Measurements from ENCODE around the gene NR4A3.
"Not testable (repeated sequence)": the region's sequence is repeated elsewhere in the genome, so short reads cannot be mapped to it uniquely, and the experiment has no call there.

NR4A3 gene

DNA sequence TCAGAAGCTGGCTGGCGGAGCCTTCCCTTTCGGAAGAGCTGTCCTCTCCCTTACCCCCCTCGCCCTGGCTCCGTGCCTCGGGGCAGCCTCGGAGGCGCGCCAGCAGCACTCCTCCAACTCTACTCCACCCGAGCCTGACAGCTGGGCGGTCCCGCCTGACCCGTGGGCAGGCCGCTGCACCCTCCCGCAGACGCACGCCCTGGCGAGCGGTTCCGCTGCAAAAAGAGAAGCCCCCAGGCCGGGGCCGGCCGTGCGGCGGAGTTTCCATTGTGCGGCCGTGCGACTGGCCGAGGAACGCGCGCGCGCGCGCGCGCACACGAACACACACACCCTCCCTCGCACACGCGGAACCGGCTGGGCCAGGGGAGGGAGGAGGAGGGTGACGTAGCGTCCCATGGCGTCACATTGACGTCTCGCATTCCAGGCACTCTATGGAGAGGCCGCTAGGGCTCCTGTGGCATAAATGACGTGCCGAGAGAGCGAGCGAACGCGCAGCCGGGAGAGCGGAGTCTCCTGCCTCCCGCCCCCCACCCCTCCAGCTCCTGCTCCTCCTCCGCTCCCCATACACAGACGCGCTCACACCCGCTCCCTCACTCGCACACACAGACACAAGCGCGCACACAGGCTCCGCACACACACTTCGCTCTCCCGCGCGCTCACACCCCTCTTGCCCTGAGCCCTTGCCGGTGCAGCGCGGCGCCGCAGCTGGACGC, at the start of gene NR4A3:
Gene NR4A3, plus strand, starts transcription at position 490 of the 713 bp plus-strand sequence. CDS start 6,158 bp downstream, outside the sequence.
- peak; percentile 87 for DNase-seq

DNA sequence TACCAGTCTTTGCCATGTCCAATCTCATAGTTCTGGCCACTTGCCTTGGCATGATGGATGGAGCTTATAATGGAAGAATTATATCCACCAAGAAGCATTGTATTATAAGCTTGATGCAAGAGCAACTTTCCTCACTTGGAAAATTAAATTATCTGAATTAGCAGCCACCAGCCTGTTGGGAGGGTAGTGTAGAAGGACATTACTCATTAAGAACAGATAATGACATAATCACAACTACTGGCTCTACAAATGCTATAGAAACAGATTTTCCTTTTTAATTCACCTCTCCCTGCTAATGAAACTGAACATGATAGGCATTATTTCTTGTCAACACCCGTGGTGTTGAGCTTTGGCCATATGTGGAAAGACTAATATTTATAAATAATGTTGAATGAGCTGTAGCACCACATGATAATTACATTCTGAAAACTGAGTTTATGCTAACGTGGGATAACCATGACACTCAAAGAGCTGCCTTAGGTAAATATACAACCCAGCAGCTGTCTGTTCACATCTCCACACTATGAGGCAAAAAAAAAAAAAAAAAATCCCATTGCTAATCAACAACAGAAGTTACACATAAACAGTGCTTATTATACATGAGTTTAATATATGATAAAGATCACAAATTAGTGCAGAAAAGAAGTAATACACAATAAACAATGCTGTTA, 48.1 kb upstream of the NR4A3 start:
- peak; percentile 70 for DNase-seq

DNA sequence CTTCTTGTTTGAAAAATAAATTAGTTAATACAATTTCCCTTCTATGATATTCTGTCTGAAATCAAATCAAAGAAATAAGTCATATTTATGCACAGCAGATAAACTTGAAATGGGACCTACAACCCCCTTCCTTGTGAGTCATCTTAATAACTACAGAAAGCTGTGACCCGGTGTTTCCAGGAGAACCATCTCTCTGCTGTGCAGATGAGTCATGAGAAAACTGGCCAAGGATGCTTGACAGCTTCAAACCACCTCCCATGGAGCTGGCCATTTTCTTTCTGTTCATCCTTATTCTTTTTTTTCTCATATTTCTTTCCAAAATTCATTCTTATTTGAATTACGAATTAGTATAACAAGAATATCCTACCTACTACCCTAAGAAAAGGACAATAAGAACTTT, 43.4 kb upstream of the NR4A3 start:
- DNase-seq = no peak

DNA sequence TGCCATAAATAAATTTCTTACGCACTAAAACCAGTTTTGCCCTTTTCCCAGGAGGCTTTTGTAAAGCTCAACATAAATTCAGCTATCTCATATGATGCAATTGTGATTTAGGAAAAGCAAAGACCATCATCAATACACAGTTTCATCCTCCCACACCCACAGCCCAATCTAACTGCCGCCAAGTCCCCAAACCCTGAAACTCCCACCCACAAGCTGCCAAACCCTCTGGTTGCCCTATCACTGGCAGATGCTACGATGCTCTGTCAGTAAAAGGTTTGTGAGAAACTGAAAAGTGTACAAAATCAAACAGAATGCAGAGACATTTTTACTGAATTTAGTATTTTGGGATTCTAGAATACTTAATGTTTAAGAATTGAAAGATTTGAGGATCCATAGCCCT, 42.8 kb upstream of the NR4A3 start:
- no peak for DNase-seq

DNA sequence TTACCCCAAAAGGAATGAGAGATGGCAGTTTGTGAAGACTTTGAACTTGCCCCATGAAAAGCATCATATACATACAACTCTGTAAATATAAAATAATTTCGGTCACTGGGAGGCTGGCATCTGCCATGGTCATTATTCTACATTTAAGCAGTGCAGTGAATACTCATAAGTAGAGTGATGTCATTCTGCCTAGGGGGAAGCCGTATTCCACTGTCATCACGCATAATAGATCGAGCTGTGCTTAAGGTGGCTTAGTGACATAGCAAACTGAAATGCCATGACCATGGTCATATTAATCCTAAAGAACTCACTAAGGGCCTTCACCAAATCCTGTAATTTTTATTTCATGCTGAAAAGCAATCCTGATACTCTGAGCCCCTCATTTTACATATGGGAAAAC, 42.4 kb upstream of the NR4A3 start:
- no peak for DNase-seq

DNA sequence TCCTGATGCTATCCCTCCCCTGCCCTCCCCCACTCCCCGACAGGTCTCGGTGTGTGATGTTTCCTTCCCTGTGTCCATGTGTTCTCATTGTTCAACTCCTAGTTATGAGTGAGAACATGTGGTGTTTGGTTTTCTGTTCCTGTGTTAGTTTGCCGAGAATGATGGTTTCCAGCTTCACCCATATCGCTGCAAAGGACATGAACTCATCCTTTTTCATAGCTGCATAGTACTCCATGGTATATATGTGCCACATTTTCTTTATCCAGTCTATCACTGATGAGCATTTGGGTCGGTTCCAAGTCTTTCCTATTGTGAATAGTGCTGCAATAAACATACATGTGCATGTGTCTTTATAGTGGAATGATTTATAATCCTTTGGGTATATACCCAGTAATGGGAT, 39.3 kb upstream of the NR4A3 start:
- not testable (repeated sequence) for DNase-seq

DNA sequence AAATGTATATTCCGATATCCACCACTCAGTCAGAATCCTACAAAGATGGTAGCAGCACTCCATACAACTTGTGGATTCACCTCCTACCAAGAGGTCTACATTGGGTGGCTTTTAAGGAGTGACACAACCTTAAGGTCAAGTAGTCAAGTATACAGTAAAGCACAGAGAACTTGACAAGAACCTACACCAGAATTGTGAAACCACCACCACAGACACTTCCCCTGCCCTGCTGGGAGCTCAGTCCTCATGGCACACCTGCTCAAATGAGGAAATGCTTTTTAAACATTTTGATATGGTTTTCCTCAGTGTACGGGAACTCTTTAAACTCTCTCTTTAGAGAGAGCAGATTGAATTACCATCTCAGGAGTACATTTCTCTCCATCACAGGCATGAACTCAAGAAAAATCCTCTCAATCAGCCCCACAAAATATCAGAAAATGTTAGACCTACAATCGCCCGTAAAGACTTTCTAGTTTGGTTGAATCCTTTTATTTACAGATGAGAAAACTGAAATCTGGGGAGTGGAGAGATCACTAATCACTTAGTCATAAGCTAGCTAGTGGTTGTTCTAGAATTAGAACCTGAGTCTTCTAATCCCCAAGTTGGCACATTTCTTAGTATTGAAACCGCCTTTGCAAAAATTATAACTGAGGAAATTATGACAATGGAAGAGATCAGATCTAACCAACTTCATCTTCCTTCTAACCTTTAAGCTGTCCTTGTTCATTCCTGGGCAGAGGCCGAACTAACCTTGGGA, 38.5 kb upstream of the NR4A3 start:
- DNase-seq = no peak

DNA sequence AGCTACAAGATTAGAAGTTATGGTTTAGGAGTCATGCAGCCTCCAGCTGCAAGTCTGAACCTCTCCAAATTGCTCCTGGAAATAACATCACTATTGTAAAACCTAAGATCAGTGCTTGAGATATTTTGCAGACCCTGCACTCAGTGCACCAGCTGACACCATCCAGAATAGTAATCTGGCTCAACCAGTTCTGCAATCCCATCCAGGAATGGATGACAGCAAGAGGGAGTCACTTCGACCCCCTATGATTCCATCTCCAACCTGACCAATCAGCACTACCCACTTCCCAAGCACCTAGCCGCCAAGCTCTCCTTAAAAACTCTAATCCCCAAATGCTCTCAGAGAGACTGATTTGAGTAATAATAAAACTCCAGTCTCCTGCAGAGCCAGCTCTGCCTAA, 37.9 kb upstream of the NR4A3 start:
- no peak for DNase-seq

DNA sequence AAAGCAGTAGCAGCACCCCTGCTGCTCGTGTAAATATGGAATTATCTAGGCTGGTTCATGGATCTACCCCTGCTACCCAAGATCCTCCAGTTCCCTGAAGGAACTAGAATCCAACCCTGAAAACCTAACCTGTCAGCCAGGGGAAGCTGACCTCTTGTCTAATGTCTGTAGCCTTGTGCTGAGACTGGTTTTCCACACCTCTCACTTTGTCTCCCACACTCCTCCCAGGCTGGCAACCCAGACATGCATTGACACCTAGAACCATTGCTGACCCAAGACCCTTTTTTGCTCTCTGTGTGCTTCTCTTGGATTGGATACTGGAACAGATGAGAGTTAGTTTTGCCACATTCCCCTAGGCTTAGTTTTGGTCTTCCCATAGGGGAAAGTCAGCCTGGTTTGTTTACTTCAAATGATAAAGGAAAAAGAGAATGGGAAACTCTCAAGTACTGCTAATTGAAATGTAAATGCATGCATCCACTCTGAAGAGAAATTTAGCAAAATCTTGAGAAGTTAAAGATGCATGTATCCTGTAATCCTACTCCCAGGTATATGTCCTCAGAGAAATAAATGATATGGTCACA, 36.6 kb upstream of the NR4A3 start:
- no peak for DNase-seq

DNA sequence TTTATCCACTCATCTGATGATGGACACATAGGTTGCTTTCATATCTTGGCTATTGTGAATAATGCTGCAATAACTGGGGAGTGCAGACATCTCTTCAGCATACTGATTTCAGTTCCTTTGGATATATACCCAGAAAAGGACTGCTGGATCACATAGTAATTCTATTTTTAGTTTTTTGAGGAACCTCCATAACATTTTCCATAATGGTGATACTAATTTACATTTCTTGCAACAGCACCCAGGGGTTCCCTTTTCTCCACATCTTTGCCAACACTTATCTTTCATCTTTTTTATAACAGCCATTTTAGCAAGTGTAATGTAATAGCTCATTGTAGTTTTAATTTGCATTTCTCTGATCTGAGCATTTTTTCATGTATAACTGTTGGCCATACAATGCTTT, 34.1 kb upstream of the NR4A3 start:
- no peak for DNase-seq

DNA sequence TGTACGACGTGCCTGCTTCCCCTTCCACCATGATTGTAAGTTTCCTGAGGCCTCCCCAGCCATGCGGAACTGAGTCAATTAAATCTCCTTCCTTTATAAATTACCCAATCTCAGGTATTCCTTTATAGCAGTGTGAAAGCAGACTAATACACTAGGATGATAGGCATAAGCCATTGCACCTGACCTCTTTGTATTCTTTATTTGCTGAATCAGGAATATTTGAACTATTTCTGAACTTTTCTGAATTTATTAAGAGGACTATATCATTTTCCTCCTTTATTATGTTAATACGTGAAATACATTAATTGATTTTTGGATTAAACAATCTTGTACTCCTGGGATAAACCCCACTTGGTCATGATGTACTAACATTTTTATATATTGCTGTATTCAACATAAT, 28.2 kb upstream of the NR4A3 start:
- no peak for DNase-seq

DNA sequence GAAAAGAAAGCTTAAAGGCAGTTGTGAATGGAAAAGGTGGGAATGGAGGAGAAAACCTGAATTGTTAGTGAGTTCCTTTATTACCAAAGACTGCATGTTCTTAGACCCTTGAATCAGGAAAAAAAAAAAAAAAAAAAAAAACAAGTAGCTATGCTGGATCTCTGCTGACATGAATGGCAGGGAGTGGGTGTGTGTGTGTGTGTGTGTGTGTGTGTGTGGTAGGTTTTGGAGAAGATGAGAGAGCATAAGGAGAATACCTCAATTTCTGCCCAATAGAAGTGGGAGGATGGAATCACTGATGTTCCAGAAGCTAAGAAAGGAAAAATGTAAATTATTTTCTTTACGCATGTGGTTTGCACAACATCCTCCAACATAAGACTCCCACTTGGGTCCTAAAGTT, 25.5 kb upstream of the NR4A3 start:
- no peak for DNase-seq

DNA sequence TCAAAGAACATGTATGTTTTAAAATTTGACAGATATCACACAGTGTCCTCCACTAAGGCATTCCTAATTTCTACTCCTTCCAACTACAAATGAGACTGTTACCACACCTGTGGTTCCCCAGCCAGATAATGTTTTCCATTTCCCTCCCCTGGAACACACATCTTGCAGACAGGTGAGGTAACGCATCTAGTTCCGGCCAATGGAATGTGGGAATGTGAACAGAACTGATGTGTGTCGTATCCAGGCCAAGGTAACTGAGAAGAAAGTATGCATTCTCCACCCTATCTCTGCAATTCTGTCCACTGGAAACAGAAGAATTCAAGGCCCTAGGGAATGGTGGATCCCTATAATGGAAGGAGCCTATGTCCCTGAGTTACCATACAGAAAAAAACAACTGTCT, 19.9 kb upstream of the NR4A3 start:
- DNase-seq = no peak

DNA sequence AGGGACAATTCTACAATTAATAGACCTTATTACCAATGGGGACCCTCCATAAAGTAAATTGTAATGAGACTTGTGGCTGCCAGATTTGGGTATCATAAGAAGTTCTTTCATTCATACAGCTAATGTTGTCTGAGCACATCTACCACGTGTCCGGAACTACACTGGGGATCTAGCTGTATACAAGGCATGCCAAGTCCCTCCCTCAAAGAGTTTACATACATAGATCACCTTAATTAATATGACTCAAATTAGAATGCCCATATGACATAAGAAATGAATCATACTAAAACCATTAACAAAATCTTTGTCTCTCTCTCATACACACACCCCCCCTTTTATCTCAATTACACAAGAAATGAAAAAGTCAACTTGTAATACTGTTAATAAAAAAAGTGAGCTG, 18.0 kb upstream of the NR4A3 start:
- DNase-seq = no peak

DNA sequence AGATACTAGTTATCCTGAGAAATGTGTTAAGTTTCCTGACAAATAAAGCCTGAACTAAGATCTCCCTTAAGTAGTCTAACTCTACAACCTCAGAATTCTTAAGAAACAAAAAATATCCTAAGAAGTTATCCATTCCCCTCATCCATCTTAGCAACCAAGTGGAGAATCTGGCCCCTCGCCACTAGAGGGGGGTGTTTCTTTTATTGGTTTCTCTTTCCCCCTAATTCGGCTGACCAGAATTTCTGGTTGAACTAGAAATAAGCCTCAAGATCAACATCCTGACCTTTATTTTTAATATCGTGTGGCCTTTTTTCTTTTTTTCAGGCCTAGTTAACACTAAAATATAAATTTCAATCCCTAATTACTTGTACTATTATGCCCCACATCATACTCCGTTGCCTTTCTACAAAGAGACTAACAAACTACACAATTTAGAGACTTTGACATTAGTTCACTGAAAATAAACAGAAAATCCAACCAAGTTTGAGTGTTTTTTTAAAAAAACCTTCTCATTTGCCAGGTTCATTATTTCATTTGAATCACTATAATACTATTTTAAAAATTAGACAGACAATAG, 14.3 kb upstream of the NR4A3 start:
- peak; percentile 26 for DNase-seq

DNA sequence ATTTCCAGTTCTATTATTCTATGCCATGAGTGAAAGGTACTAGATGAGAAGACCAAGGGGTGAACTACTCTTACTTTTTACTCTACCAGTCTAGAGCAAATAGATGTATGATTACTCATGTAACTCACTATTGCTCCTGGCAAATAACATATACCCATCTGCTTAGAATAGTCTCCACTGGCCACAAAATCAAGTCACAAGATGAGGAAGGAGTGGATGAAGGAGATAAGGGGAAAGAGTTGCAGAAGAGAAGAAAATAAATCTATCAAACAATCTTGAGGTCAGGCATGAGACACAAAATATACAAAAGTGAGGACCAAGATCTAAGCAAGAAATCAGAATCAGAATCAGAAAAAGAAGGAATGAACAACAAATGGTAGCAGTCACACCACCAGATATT, 13.7 kb upstream of the NR4A3 start:
- DNase-seq = no peak

DNA sequence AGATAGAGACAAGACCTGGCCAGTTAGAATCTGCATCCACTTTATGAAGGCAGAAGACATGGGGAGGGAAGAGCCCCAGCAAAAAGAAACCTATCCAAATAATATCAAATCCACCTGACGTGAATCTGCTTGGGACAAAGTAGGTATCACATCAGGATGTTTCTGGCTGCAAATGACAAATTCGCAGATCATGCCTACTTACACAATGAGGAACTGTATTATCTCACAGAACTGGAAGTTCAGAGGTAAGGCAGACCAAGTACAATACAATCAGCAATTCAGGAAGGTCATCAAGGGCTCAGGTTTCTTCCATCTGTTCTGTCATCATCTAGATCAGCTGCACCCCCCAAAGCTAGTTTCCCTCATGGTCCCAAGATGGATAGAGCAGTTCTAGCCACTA, 13.2 kb upstream of the NR4A3 start:
- DNase-seq = no peak

DNA sequence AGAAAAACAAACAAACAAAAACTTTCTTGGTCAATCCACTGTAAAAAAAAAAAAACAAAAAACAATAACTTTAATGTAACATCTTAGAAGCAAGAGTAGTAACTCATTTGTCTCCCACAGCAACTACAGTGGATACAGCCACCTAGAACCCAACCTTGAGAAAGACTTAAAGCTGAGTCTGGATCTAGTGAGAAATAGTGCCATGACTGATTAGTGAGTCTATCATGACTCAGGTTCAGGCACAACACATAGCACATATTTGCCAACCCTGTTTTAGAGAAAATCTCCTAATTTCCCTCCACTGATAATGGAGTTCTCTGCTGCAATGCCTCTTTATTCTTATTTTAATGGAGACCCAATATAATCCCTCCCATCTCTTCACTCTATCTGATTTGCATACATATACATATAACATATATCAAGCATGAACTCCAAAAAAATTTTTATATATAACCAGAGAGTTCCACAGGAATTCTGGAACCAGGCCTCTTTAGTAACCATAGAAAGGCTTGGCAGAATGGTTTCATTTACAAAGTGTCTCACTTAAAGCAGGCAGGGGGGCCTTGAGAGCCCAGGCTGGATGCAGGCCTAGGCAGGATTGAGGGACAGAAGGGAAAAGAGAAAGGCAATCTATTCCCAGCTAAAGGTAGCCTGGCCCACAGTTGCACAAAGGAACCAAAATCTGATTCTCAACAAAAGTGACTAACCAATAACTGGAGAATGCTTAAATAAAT, 11.9 kb upstream of the NR4A3 start:
- no peak for DNase-seq

DNA sequence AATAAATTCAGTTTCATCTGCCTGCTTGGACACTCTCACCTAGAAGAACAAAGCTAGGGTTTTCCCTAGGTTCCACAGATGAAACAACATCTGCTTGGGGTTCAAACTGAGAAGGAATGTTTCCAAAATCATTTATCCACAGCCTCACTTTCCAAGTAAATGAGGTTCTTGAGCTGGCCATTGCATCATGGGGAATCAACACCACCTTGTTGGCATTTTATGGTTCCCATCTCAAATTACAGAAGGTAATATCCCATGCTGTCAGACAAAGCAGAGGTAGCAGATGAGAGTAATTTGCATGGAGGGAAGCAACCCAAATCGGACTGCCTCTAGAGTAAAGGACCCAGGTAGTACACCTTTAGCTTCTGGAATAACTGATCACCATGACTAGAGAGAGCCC, 10.5 kb upstream of the NR4A3 start:
- no peak for DNase-seq

DNA sequence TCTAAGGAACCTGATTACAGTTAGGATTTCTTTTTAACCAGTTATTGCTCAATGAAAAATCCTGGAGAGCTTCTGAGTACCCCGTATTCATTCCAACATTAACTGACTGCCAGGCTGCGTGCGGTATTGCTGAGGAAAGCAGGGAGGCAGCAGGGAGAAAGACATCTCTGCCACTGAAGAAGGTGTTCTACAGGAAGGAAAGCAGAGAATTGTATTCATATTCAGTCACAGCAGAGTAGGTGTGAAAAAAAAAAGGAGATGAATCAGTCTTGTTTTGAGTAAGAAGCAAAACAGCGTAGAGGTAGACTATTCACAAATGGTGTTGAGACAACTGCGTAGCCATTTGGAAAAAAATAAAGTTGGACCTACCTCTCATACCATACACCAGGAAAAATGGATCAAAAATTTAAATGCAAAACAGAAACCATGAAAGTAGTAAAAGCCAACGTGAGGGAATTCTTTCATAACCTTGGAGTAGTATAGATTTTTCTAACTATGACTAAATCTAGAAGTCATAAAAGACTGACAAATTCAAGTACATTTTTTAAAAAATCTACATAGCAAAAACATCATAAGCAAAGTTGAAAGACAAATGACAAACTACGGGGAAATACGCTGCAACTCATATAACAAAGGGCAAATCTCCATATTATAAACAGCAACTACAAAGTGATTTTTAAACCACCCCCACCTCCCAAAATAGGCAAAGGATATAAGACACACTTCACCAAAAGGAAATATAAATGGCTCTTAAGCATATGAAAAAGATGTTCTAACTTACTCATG, 9.9 kb upstream of the NR4A3 start:
- DNase-seq = no peak

DNA sequence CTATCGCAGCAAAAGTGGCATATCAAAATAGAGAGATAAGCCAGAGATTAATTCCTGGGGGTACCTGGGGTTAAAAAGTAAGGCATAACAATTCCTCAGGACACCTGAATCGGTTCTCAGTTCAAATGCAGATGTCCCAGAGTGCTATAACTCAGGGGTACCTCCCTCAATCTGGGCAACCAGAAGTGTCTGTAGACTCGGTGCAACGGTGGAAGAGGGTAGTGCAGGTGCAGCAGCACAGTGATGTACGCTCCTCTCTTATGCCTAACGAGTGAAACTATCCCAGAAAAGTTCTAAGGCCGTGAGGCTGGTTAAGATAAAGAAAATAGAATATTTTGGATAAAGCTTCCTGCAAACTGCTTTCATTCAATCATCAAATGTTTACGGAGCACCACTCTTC, 7.9 kb upstream of the NR4A3 start:
- no peak for DNase-seq

DNA sequence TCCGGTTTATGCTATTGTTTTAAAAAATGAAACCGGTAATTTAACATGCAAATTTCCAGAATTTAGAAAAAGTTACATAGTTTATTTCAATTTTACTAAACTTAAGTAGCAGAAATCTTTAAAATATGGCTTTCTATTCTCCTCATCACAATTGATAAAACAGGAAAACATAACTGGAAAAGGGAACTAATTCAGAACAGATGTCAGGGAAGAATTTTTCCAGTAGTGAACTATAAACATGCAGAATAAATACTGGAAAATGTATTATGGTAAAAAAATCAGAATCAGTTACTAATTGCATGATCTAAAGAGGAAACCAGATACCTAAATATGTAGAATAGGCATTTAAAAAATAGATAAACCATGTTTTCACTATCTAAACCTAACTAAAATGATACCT, 7.3 kb upstream of the NR4A3 start:
- no peak for DNase-seq
